Stimulated activated CD8-positive, alpha-beta memory T cell treated with anti-CD3 and anti-CD28 coated beads, Interleukin-12 subunit alpha, Interleukin-12 subunit beta, amount 100 ng/mL, for 24 hours (primary cell): Measurements from ENCODE around the gene PIN4.
"Not testable (repeated sequence)": the region's sequence is repeated elsewhere in the genome, so short reads cannot be mapped to it uniquely, and the experiment has no call there.

Experiments used
- DNase-seq: peaks from one replicate; pipeline ENCODE4 v3.0.0-alpha.2; 2020; ENCODE audit errors: extremely low read depth

The PIN4 gene

DNA sequence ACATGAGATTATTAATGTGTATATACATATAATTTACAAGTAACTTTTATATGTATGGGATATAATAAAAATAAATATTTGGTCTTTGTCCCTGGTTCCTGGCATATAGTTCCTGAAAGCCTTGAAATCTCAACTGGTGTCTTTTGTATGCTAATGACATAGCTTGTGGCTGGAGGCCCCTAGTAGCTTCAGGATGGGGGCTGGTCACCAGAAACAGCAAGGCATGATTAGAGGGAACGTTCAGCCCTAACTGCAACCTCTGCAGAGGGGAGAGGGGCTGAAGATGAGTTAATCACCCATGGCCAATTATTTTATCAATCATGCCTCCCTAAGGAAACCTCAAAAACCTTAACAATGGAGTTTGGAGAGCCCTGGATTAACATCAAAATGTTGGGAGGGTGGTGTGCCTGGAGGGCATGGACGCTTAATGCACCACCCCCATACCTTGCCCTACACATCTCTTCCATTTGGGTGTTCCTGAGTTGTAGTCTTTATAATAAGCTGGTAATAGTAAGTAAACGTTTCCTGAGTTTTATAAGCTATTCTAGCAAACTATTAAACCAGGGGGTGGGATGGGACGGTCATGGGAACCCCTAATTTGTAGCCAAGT is 21.3 kb downstream of the PIN4 start:
- no peak for DNase-seq

- DNase-seq: no peak
Measured at GRCh38 chrX:72203421-72203820, 21.9 kb downstream of the PIN4 start.

DNA sequence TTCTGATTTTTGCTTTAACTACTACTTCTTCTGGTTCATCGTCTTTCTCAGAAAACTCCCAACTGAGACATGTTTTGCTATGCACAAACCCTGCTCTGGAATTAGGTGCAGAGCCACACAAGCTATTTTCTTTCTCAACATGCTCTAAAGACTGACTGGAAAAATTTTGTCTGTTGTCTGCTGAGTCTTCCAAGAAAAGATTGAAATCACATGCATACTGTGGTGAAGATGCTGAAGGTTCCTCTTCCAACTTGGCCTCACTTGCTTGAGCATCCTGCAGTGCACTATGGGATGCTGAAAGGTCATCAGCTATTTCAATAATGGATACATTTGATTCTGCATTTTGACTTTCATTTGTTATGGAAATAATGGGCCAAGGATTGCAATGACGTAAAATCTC is 24.1 kb downstream of the PIN4 start:
- DNase-seq: no peak

- DNase-seq: no peak
Measured at GRCh38 chrX:72207366-72207765, 25.8 kb downstream of the PIN4 start.

- no peak for DNase-seq
Measured at GRCh38 chrX:72208126-72208800, 26.7 kb downstream of the PIN4 start.

DNA sequence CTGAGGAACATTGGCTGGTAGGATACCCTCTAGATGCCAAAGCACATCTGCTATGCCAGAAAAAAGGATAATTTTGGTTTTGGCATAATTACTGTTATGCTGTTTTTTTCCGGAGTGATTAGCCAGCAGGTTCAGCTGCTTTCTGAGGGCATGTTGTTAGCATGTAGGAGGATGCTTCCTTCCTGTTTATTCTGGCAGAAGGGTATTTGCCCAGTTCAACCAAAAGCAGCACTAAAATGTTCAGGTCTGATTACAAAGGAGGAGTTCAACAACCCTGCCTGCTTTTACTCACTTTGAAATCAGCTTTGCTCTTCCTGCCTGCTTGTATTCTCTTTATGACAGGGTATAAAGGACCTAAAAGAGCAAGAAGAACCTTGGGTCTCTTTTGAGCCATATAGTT is 35.4 kb downstream of the PIN4 start:
- no peak for DNase-seq

DNA sequence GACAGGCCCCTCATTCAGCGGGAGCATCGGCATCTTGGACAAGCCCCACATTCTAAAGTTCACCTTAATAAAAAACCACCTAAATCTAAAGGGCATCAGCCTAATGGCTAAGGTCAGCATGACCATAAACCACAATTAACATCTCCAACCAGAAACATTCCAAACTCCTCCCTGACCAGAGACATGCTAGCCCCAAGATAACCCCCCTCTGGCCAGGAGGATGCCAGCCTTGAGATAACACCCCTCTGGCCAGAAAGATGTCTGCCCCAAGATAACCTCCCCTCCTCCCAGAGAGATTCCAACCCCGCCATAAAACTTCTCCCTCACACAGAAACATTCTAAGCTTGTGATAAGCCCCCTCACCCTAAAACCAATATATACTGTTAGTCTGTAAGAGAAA is 38.8 kb downstream of the PIN4 start:
- DNase-seq: not testable (repeated sequence)

DNA sequence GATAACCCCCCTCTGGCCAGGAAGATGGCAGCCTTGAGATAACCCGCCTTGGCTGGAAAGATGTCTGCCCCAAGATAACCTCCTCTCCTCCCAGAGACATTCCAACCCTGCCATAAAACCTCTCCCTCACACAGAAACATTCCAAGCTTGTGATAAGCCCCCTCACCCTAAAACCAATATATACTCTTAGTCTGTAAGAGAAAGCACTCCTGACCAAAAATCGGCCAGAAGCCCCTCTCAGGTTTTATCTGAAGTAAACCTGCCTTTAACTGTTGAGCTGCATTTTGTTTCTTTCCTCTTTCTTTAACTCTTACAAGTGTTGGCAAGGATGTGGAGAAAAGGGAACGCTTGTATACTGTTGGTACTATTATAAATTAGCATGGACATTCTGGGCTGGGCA is 48.7 kb downstream of the PIN4 start:
- DNase-seq: no peak

- no peak for DNase-seq
Measured at GRCh38 chrX:72236841-72237240, 55.3 kb downstream of the PIN4 start.

DNA sequence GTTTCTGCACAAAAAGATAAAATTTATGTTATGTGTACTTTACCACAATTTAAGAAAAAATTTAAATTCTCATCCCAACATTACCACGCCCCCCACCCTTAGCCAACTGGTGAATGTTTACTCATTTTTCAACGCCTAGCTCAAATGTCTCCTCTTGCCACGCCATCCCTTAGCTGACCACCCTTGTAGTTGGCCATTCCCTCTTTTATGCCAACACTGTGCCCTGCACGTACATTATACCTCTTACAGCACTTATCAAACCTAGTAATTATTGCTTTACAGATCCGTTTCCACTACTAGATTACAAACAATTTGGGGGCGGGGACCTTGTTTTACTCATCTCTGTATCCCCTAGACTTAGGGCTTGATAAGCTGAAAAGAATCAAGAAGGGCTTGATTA is 56.6 kb downstream of the PIN4 start:
- DNase-seq: no peak

DNA sequence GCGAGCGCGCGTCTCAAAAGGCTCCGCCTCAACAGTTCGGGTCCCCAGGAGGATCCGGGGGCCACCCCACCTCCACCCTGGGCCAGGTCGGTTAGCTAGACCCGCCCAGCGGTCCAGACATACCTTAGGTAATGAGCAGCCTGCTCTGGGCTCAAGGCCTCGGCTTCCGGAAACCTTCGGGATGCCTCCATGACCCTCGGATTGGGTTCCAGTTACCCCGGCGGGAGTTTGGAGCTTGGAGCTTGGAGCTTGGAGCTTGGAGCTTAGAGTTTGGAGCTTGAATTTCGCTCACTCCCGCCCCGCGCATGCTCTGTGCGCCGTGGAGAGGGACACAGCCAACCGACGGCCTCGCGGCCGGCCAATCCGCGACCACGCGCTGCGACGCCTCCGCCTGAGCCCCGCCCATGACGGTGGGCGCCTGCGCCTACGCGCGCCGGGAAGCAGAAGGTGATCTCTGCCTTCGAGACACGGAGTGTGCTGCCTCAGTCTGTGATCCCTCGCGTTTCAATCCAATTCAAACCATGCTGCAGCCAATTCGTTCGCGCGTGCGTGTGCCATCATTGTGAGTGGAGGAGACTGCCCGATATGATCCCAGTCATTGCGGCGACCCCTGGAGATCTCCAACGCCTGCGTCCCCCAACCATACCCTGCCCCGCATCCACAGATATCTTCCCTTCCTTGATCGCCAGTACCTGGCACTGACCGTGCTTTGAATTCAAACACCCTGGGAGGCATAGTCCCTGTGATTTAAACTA is 57.3 kb downstream of the PIN4 start, which contains the start of gene ERCC6L:
ERCC6L (minus strand) TSS at position 307 of the 755 bp plus-strand sequence; CDS start at position 191, 116 bp downstream.
- DNase-seq: peak; percentile 53

- no peak for DNase-seq
Measured at GRCh38 chrX:72240976-72241375, 59.4 kb downstream of the PIN4 start.

DNA sequence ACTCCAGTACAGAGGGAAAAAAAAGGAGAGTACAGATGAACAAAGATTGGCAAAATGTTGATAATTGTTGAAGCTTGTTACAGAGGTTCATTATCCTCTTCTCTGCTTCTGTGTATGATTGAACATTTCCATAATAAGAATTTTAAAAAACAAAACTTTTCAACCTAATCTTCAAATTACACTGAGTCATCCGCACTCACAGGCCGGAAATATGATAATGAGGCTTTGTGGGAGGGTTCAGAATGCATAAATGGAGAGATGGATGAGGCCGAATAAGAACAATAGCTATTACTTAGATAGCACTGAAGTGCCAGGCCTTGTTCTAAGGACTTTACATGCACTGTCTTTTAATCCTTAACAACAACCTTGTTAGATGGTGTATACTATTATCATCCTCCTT is 61.9 kb downstream of the PIN4 start:
- no peak for DNase-seq

DNA sequence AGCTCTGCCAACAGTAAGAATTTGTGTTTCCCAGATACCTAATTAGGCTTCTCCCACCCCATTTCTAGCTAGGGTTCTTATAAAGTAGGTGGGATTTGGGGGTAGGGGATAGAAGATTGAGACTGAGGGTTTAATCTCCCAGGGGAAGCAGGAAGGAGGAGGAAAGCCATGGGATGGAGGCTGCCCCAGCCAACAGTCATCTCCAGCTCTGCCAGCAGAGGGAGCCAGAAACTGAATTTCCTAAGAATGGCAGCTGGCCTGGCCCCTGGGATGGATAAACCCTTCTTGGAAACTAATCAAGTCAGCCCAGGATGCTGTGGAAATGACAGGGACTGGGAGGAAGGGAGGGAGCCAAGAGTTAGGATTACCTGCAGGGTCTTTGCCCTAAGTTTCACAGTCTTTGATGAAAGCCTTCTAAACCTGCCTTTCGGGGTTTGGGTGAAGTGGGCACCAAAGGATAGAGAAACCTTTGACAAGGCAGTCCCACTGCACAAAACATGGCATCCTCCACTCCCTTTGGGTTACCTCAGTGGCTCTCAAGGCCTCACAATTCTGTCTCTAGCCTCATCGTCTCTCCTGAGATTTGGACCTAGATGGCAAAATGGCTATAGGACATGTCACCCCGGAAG is 64.0 kb downstream of the PIN4 start:
- no peak for DNase-seq

DNA sequence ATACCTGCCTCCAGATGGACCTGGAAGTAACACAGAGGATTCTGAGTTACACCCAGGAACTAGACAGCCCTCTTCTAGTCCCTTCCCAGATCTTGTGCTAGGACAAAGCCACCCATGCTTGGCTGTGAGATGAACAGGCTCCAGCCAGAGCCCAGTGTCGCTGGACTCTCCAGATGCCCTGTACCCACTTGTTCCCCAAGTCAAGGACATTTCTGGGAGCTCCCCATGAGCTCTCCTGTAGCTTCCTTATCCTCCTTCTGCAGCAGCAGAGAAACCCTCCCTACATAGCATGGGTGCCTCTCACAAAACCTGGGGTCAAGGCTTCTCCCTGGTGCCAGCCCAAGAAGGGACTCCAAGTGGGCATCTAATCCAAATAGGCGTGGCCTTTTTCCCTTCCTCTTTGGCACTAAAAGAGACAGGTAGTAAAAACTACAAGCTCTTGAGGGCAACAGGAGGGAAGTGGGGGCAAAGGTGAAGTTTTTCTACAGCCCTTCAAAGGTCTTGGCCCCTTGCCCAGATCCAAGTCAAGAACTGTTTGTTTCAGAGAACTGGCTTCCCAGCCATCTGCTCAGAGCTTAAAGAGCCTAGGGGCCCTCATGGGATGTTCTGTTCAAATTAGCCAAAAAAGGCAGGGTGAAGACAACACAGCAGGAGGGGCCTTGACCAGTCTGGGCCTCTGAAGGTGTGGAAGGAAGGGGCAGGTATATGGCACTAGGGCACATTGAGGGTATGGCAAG is 65.8 kb downstream of the PIN4 start:
- no peak for DNase-seq
